GM18499 (cell line): ENCODE data around the gene FBXO11.

ENCODE experiments used
- ATAC-seq: cut with Tn5 transposase; IDR thresholded peaks from one replicate; pipeline ENCODE4 v1.9.1; 2021; ENCODE audit warnings: moderate number of reproducible peaks; ENCODE audit not compliant: insufficient read depth, unreplicated experiment

Gene FBXO11

DNA sequence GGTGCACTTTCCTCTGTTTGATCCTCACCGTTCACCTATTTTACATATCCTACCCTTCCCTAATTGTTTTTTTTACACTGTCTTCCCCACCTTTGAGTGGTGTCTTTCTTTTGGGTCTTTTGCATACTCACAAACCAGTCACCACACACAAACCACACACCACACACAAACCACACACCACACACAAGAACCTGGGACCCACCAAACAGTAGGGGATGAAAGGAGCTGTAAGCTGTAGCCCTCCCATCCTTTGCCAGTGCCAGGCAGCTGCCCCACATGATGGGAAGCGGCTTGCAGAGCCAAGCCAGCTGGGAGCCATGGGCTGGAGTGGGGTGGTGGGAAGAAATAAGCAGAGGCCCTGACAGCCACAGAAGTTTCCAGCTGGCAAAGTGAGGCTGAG lies 162.2 kb downstream of the FBXO11 start:
- ATAC-seq = no peak

DNA sequence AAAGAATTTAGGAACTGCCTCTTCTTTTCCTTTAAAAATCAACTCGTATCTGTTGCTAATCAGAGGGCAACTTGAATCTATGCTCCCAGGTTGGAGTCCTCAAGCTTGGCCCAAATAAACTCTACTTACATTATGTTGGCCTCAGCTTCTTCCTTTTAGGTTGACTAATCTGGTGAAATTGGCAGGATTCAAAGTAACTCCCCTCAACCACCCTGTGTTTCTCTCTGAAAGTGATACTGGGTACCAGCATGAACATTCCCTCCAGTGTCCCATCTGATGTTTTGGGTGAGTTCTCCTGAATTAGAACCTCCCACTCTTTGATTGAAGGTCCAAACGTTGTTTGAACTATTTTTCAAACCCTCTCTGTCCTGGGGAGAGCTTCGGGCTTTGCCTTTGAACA lies 164.7 kb downstream of the FBXO11 start:
- ATAC-seq = no peak

DNA sequence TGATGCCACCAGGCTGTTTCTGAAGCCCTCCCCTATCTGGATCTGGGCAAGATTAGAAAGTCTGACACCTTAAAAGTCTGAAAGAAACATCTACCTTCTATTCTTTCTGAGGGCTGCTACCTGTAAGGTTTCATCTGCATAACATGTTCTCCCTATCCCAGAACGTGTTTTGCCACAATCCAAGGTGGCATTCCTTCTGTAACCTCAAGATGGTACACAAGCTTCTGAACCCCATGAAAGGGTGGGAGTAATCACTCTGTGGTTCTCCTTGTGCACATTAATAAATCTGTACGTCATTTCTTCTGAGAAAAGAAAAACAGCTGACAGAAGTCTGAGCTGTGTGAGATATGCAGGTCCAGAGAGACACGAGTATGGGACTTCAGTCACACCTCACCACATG lies 165.2 kb downstream of the FBXO11 start:
- ATAC-seq = no peak
